H1 (cell line): ENCODE data around the gene LGI4. TPM values are rescaled to one million over a fixed set of nuclear protein-coding genes. Genes with fewer than 3 reads are reported as not detected.

Source experiments
- BACH1 ChIP-seq: IDR thresholded peaks from 2 replicates; pipeline ENCODE4 v1.6.1; 2012; ENCODE audit warnings: low read length, improper control_type of control experiment
- CBX8 ChIP-seq: fragments of 300-800, 300-1000 bp; sonication (generic); IDR thresholded peaks from 2 replicates; pipeline ENCODE4 v1.7.1; 2016; ENCODE audit warnings: low read depth, low read length, borderline replicate concordance
- SP2 ChIP-seq: IDR thresholded peaks from 2 replicates; pipeline ENCODE4 v1.6.1; 2012; ENCODE audit warnings: mild to moderate bottlenecking, low read length, inconsistent platforms
- TEAD4 ChIP-seq: IDR thresholded peaks from 2 replicates; pipeline ENCODE4 v1.6.1; 2012; ENCODE audit warnings: low read depth, low read length, inconsistent platforms, mixed read lengths
- USF2 ChIP-seq: IDR thresholded peaks from 2 replicates; pipeline ENCODE4 v1.6.1; 2011; ENCODE audit warnings: low read length, improper control_type of control experiment
- polyA plus RNA-seq, 7 experiments: library from polyadenylated mRNA; depleted of rRNA in 3 of 7; stranded (reverse) in 5 of 7; unstranded in 2 of 7; fragments of >200 nt in 5 of 7; fragments of 200-250 nt in 2 of 7; gene quantifications; 1 replicate in 5 of 7; 2 replicates in 1 of 7; 4 replicates in 1 of 7; pipeline versions ENCODE4 v1.2.1 to v1.2.3, GENCODE V29; 2011 to 2013; ENCODE audit warnings: missing spikeins in 2 of 7, mixed read lengths in 2 of 7
- total RNA-seq: library from RNA; stranded (reverse); fragmentation: NEBNext Ultra II Directional; extraction: Animal tissue kit (Norgen Biotek cat#: 25700); gene quantifications from 2 replicates; pipeline ENCODE4 v1.2.1, GENCODE V29; 2021

Gene LGI4
- total and polyA plus RNA-seq, 2 of the 8 experiments (the other 6 are each of a cell fraction or from before 2014, with no cell fraction given): 2.0 to 8.2 TPM

- TF ChIP-seq USF2: no peak
- no peak for TF ChIP-seq SP2
- TF ChIP-seq CBX8: no peak
- no peak for TF ChIP-seq TEAD4
- no peak for TF ChIP-seq BACH1
These were observed at the start of gene LGI4 (continued) for GRCh38 chr19:35134601-35135242.
